ENCODE measurements around the gene PON3. TPM values are rescaled to one million over a fixed set of nuclear protein-coding genes. Genes with fewer than 3 reads are reported as not detected.

The PON3 gene
- polyA plus RNA-seq, 2 of the 4 experiments (the other 2 are of a cell fraction), result 48.7 to 142 TPM

DNA sequence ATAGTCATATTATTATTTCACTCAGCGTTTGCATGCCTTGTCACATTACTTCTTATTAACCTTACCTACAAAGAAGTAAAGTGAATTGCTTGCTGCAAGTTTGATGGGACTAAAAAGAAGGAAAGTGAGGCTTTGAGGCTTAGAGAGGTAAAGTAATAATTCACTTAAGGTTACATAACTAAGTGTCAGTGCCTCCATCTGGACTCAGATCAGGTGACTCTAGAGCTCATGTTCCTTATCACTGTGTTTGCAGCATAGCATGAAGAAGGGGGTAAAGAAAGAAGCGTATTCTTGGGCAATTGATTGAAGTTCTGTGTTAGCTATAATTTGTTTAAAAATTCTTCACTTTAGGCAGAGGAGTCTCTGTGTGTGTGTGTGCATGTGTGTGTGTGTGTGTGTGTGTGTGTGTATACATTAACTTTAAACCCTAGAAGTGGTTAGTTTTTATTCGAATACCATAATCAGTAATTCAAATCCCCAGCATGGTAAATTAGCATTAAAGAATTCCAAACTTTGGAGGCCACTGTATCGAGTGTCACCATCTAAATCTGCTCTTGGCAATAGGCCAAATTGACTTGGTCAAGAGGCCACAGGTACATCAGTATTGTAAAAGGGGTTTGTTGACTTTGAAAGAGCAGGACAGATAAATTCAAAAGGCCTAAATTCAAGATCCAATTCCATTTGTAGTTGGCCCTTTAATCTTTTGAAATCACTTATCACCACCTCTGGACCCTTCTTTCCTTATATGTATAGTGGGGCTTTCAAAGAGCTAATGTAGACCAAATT lies 2.2 kb upstream of the PON3 start:
- no peak for TF ChIP-seq FOXS1 (CRISPR knock-in tag; IDR thresholded peaks at IDR 0.05)
- TF ChIP-seq, protein P1, sequence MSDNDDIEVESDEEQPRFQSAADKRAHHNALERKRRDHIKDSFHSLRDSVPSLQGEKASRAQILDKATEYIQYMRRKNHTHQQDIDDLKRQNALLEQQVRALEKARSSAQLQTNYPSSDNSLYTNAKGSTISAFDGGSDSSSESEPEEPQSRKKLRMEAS (IDR thresholded peaks at IDR 0.05), result 0 out of 2 replicates have a peak, but pooled peaks have one; percentile 13
- ATAC-seq (no peak), FAIRE-seq (no peak), DNase-seq (ENCODE audit: low read depth in 1 of 2, low spot score in 1 of 2) (no peak)
- Histone ChIP-seq H3K4me1 (peaks cover 61% of the 10 kb centered on the region), H3K4me2 (peak overlapping the region; percentile 89), H3K9me3 (no peaks in the 10 kb centered on the region), H3K4me3 (peak overlapping the region; percentile 62), H3K27ac (peak overlapping the region; percentile 90 to 97)
- POLR2A ChIA-PET, result interaction anchor here (1.2 to 3.2 kb wide), 3 partner anchors 9 to 79 kb away, joined by 3 to 26 read pairs (median 5); partner anchors contain the start of gene PON2
- CTCF ChIA-PET, result interaction anchor here (0.9 to 9.8 kb wide), 8 partner anchors 10 to 102 kb away, joined by 3 to 176 read pairs (median 6); no protein-coding TSS in a partner anchor
- 17% methylated on average over 4 of the region's 4 CpGs for WGBS (ENCODE audit: missing lambda C conversion rate)

DNA sequence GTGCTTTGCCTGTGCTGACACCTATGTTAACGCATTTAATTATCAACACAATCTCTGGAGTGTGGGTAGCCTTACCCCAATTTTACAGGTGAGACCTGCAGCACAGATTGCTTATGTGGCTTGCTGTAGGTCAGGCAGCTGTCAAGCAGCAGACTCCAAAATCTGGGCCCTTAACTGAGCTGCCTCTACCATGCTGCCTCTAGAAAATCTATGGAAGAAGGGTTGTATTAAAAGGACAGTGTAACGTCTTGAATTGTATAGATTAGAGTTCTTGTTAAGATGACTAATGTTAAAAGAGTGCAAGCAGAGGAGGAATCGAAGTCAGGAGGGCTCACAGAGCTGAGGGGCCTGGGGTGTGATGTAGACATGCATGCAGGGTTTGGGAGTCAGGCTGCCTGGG lies 1.2 kb upstream of the PON3 start:
- peaks cover 61% of the 10 kb centered on the region for H3K4me1 ChIP-seq
- no peaks in the 10 kb centered on the region for H3K9me3 ChIP-seq
- TF ChIP-seq EHF (CRISPR knock-in tag; IDR thresholded peaks at IDR 0.05) (no peak), RFX5 (IDR thresholded peaks at IDR 0.05) (no peak), FOSB (CRISPR knock-in tag; IDR thresholded peaks at IDR 0.05) (no peak), CBX8 (IDR thresholded peaks at IDR 0.05) (no peak), FOXS1 (CRISPR knock-in tag; IDR thresholded peaks at IDR 0.05) (no peak), MYC (IDR thresholded peaks at IDR 0.05; ENCODE audit: borderline replicate concordance, low read length) (no peak), CHD4 (IDR thresholded peaks at IDR 0.05; ENCODE audit: borderline replicate concordance) (no peak), HDAC2 (IDR thresholded peaks at IDR 0.05) (no peak), POLR2A (IDR thresholded peaks at IDR 0.05; ENCODE audit: low read length) (no peak), ESRRA (IDR thresholded peaks at IDR 0.05; ENCODE audit: borderline replicate concordance, low read length) (no peak), POLR2AphosphoS2 (conservative IDR thresholded peaks at IDR 0.05; ENCODE audit: low read length) (no peak), NR3C1 (IDR thresholded peaks at IDR 0.05) (no peak), HEYL (CRISPR knock-in tag; IDR thresholded peaks at IDR 0.05) (no peak), CHD2 (IDR thresholded peaks at IDR 0.05; ENCODE audit: low read length, partially characterized antibody) (no peak), CEBPB (IDR thresholded peaks at IDR 0.05) (no peak)
- TF ChIP-seq, protein P2, sequence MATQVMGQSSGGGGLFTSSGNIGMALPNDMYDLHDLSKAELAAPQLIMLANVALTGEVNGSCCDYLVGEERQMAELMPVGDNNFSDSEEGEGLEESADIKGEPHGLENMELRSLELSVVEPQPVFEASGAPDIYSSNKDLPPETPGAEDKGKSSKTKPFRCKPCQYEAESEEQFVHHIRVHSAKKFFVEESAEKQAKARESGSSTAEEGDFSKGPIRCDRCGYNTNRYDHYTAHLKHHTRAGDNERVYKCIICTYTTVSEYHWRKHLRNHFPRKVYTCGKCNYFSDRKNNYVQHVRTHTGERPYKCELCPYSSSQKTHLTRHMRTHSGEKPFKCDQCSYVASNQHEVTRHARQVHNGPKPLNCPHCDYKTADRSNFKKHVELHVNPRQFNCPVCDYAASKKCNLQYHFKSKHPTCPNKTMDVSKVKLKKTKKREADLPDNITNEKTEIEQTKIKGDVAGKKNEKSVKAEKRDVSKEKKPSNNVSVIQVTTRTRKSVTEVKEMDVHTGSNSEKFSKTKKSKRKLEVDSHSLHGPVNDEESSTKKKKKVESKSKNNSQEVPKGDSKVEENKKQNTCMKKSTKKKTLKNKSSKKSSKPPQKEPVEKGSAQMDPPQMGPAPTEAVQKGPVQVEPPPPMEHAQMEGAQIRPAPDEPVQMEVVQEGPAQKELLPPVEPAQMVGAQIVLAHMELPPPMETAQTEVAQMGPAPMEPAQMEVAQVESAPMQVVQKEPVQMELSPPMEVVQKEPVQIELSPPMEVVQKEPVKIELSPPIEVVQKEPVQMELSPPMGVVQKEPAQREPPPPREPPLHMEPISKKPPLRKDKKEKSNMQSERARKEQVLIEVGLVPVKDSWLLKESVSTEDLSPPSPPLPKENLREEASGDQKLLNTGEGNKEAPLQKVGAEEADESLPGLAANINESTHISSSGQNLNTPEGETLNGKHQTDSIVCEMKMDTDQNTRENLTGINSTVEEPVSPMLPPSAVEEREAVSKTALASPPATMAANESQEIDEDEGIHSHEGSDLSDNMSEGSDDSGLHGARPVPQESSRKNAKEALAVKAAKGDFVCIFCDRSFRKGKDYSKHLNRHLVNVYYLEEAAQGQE (IDR thresholded peaks at IDR 0.05), result no peak
- TF ChIP-seq, protein P3, sequence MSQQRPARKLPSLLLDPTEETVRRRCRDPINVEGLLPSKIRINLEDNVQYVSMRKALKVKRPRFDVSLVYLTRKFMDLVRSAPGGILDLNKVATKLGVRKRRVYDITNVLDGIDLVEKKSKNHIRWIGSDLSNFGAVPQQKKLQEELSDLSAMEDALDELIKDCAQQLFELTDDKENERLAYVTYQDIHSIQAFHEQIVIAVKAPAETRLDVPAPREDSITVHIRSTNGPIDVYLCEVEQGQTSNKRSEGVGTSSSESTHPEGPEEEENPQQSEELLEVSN (IDR thresholded peaks at IDR 0.05; ENCODE audit: borderline replicate concordance, low read depth), result no peak
- TF ChIP-seq, protein P4, sequence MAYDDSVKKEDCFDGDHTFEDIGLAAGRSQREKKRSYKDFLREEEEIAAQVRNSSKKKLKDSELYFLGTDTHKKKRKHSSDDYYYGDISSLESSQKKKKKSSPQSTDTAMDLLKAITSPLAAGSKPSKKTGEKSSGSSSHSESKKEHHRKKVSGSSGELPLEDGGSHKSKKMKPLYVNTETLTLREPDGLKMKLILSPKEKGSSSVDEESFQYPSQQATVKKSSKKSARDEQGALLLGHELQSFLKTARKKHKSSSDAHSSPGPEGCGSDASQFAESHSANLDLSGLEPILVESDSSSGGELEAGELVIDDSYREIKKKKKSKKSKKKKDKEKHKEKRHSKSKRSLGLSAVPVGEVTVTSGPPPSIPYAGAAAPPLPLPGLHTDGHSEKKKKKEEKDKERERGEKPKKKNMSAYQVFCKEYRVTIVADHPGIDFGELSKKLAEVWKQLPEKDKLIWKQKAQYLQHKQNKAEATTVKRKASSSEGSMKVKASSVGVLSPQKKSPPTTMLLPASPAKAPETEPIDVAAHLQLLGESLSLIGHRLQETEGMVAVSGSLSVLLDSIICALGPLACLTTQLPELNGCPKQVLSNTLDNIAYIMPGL (CRISPR knock-in tag; IDR thresholded peaks at IDR 0.05; ENCODE audit: borderline replicate concordance), result no peak
- H3K4me3 ChIP-seq, result peak overlapping the region; percentile 62
- WGBS (ENCODE audit: missing lambda C conversion rate), result 8% methylated on average over 3 of the region's 3 CpGs
- no peak for FAIRE-seq
- no peak for DNase-seq (ENCODE audit: low read depth in 1 of 2, low spot score in 1 of 2)
- ChIA-PET POLR2A (interaction anchor here (1.2 to 3.2 kb wide), 3 partner anchors 10 to 80 kb away, joined by 3 to 26 read pairs (median 5); partner anchors contain the start of gene PON2), CTCF (interaction anchor here (0.9 to 9.8 kb wide), 13 partner anchors 11 to 948 kb away, joined by 3 to 176 read pairs (median 8); partner anchors contain the start of gene PON2)
- H3K27ac ChIP-seq, result peak overlapping the region; percentile 90 to 97
- peak overlapping the region; percentile 89 for H3K4me2 ChIP-seq
- ATAC-seq, result peak in 1 of 2 experiments; percentile 24; a peak in 3 of 6 replicates

Measured in A549 (cell line).